Measurements from ENCODE around the gene POMP. TPM values are rescaled to one million over a fixed set of nuclear protein-coding genes. Genes with fewer than 3 reads are reported as not detected.

The POMP gene
- polyA plus RNA-seq, 3 donors, result 28.1 to 96.7 (median 85.3) TPM

DNA sequence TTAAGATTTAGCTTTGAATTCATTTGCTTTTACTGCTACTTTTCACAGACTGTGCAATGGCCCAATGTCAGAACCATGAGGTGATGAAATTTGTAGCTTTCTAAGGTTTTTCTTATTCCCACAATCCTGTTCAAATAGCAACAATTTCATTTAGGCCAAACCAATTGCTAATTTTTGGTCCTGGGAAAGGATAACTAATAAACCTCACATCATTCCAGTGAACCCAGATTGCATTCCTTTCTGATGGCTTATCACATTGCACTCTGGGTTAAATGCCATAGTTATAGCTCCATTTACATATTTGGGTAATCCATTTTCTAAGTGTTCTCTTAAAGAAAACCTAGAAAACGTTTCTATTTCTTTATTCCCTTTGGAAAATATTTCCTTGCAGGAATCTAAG, 22.9 kb upstream of the POMP start:
- no peak overlapping the region for H3K27ac ChIP-seq (ENCODE audit: low read depth, low read length)
- 16 to 35% (median 16%) methylated on average over 1 of the region's 1 CpG for WGBS, 3 donors

DNA sequence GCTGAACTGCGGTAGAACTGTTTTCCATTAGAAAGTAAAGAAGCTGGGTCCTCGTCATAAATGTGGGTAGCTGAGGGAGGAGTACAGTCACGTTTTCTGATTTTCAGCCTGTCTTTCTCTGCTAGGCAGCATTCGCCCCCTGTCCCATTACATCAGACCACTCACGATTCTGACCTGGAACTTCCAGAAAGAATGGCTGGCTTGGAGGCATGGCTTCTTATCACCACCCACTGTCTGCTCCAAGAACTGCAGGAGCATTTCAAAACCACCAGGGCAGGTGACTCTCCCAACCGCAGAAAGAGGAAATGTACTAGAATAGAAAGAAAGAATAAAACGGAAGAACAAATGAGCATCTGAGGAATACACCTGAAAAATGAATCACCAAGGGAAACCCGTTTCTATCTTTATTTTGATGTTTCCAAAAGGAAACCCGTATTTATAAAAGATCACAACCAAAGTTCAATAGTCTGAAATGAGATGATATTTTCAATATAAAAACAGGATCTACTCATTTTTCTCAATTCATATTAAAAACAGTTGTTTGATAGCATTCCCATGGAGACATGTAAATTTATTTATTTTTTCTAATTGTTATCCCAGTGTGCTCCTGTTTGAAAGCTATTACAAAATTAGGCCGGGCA, 22.1 kb upstream of the POMP start:
- no peak overlapping the region for H3K27ac ChIP-seq (ENCODE audit: low read depth, low read length)
- 27 to 37% (median 29%) methylated on average over 10 of the region's 10 CpGs for WGBS, 3 donors

DNA sequence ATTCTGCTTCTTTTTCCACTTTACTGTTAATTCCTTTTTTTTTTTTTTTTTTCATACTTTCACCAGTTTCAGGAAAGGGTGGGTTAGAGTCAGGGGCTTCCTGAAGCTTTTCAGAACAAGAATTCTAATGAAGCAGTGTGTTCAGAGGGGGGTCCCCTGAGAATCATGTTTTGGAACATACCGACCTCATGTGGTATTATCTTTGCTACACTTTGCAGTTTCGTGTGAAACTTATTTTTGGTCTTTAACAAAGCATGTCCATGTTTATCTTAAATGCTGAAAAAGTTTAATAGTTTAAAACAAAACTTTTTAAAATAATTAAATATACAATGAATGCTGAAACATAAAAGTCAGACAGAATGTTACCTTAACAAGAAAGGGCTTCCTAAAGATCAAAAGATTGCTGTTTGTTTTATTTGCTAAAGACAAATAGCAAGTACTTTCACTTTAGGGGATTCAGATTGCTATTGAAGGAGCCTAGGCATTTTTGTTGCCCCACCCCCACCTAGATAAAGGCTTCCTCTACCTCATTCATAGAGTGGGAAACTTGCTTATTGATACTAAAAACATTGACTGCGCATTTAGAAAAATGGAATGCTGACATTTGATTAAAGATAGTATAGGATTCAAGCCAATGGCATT, 21.1 kb upstream of the POMP start:
- H3K27ac ChIP-seq (ENCODE audit: low read depth, low read length), result no peak overlapping the region
- WGBS, 3 donors, result 40 to 46% (median 40%) methylated on average over 3 of the region's 3 CpGs

DNA sequence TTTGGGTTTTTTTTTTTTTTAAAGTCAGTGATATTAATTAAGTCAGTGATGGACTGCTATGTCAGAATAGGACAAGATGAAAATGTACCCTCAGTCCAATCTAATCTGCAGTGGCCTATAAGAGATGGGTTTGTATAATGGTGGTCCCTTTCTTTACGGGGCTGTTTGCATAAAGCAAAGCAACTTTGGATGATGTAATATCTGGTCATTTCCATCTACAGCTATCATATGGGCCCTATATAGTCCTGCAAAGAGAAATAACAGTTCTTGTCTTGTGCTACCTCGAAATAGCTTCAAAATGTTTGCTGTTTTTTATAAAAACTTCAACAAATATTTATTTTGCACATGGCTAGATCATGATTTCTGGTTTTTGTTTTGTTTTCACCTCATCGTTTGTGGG, 20.2 kb upstream of the POMP start:
- H3K27ac ChIP-seq (ENCODE audit: low read depth, low read length), result no peak overlapping the region
- 72 to 85% (median 78%) methylated on average over 3 of the region's 3 CpGs for WGBS, 3 donors

DNA sequence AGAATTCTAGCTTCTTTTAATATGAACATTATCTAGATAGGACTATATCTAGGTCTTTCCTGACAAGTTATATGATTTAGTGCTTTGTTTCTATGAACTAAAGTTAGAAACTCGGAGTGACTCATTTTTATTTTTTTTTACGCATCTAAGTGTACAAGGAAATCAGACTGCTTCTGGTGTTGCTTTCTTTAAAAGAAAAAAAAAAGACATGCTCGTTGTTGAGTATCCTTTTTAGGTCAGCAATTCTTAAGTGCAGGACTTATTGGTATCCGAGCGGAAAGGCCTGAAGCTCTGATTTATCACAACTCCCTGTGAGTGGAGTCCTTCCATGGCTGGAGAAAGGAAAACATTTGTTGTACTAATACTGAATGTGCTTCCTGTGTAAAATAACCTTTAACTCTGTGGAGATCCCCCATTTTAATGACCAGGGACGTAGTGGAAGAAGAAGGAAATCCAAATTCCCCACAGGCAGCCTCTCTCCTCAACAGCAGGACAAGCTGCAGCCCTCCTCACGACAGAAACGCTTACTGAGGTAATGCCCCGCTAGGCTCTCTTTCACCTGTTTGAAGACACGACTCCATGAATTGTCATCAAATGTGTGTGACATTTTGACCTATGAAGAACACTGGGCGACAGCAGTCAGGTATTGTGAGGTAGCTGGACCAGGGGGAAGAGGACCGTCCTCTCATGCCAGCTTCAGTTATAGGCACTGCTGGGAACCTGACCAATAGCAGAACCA, 17.9 kb upstream of the POMP start:
- WGBS, 3 donors, result 48 to 68% (median 61%) methylated on average over 12 of the region's 12 CpGs
- H3K27ac ChIP-seq (ENCODE audit: low read depth, low read length), result no peak overlapping the region

DNA sequence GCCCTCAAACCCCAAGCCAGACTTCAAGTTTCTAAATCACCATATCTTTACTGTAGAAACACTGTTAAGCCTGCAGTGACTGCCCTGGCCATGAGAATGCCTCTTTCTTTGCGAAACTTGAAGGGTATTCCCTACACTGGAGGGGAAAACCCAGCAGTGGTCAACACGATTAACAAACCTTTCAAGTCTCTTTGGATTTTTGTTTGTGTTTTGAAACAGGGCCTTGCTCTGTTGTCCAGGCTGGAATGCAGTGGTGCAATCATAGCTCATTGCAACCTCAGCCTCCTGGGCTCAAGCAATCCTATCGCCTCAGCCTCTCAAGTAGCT, 17.4 kb upstream of the POMP start:
- no peak overlapping the region for H3K27ac ChIP-seq (ENCODE audit: low read depth, low read length)
- 66 to 76% (median 73%) methylated on average over 3 of the region's 3 CpGs for WGBS, 3 donors

DNA sequence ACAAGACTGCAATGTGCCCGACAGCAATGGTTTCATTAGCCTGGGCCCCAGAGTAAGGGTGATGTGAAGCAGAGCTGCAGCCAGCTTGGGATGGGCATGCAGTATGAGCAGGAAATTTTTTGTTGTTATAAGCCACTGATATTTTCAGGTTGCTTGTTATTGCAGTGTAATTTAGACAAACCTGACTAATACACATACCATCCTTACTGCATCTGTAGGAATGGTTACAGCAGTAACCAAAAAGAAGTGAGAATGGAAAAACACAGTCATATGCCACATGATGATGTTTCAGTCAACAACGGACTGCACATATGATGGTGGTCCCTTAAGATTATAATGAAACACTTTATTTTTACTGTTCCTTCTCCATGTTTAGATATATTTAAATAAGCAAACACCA, 8.6 kb upstream of the POMP start:
- 94 to 96% (median 94%) methylated on average over 2 of the region's 2 CpGs for WGBS, 3 donors
- no peak overlapping the region for H3K27ac ChIP-seq (ENCODE audit: low read depth, low read length)

DNA sequence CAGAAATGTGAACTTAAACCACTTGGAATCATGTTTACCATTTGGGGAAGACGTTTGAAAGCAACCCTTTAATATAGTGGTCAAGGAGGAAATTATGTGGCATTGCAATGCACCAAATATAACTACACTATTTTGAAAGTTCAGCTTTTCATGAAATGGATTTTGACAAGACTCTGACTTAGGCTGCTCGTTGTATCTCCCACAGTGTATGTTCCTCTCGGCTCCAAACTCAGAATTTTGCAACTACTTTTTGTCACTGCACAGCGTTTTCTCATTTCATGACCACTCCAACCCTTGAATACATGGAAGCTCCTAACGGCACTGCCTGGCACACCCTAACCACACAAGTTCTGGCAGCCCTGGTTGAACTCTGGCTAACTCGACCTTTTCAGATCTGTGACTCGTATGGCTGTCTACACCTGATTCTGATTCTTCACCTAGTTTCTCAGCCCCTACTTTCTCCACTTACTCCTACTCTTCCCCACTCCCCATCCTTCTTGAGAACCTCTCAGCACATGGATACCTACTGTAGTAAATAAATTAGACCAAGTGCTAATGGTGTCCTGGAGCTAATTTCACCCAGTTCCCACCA, 7.0 kb upstream of the POMP start:
- 56 to 81% (median 67%) methylated on average over 7 of the region's 7 CpGs for WGBS, 3 donors
- H3K27ac ChIP-seq (ENCODE audit: low read depth, low read length), result no peak overlapping the region

DNA sequence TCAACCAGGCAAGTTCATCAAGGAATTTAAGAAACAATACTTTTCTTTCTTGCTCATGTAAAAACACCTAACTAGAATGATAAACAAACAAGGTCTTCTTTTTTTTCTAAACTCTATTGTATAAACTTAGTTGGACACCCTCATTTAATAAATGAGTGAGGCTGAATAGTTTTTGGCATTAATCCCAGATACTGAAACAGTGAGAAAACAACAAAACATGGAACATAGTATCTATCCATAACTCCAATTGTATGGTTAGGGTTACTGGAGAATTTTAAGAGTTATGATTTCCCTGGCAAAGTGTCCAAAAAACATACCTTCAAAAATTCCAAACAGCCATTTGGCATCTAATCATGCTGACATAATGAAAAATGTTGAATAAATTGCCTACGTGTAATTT, 5.8 kb upstream of the POMP start:
- no peak overlapping the region for H3K27ac ChIP-seq (ENCODE audit: low read depth, low read length)
- 42 to 51% (median 49%) methylated on average over 1 of the region's 1 CpG for WGBS, 3 donors

DNA sequence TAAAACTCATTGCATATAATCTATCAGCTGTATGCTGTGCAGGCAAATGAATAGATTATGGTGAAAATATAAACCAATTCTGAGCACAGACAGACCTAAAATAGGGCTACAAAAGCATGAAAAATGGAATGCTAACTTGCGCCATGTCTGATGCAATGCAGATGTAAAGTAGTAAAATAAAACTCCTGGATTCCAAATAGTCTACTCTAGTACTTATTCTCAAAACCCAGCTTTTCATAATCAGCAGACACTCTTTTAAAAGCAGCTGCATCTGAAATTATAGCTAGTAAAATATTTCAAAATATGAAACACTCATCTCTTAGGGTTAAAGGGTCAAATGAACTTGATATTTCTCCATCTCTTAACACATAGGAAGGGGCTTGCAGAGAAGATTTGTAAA, 4.7 kb upstream of the POMP start:
- no peak overlapping the region for H3K27ac ChIP-seq (ENCODE audit: low read depth, low read length)
- 88 to 100% (median 94%) methylated on average over 1 of the region's 1 CpG for WGBS, 3 donors

DNA sequence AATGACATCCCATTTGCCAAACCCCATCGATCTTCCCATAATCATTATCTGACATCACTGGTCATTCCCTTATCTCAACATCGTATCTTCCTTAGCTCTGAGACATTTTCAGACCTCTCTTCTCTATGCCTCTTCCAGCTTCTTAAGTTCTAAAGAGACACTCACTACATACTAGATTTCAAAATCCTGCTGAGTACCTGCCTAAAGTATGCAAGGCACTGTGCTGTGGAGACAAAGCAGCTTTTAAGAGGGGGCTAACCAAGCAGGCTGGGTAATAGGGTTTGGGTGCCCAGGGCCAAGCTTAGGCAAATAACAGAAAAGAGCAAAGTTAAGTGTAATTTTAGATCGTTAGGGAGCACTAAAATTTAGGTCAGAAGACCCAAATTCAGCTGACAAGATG, 3.4 kb upstream of the POMP start:
- WGBS, 3 donors, result 47 to 86% (median 79%) methylated on average over 3 of the region's 3 CpGs

DNA sequence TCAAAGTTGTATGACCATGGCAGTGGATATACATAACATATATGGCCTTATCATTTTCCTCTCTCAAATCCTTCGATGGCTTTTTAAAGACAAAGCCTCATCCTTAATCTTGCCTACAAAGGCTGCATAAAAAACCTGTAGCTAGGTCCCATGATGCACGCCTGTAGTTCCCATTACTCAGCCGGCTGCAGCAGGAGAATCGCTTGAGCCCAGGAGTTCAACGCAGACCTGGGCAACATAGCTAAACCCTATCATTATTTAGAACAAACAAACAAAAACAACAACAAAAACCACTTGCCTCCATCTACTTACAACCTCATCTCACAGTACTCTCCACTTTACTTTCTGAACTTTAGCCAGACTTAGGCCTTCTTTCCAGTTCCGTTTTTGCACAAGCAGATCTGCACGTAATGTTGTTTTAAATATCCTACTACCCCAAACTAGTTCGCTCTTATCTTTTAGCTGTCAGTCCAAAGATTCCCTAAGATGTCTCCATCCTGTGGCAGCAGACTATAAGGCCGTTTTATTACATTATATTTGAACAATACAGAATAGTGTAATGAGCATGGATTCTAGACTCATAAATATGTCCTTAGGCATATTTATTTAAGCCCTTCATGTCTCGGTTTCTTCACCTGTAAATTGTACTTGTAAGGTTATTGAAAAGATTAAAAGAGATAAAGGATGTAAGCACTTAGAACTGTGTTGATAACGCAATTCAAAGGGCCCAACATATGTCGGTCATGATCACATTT, 969 bp upstream of the POMP start:
- 27 to 33% (median 28%) methylated on average over 12 of the region's 12 CpGs for WGBS, 3 donors

More for the DNA sequence above, 3.4 kb upstream of the POMP start:
- H3K27ac ChIP-seq (ENCODE audit: low read depth, low read length), result no peak overlapping the region

DNA sequence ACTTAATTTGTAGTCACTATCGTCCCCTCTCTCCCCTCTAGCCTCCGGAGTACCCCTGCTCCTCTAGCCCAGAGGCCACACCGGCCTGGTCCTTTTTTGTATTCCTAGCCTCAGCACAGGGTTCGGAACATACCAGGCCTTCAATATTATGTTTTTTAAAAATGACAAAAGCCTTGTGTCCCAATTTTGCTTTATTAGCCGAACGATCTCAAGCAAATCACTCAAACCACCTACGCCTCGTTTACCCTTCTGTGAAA, 463 bp upstream of the POMP start:
- H3K27ac ChIP-seq (ENCODE audit: low read depth, low read length), result peak overlapping the region; percentile 32
- 1 to 2% (median 1%) methylated on average over 8 of the region's 8 CpGs for WGBS, 3 donors

More for the DNA sequence above, 969 bp upstream of the POMP start:
- H3K27ac ChIP-seq (ENCODE audit: low read depth, low read length), result peak overlapping the region; percentile 32

DNA sequence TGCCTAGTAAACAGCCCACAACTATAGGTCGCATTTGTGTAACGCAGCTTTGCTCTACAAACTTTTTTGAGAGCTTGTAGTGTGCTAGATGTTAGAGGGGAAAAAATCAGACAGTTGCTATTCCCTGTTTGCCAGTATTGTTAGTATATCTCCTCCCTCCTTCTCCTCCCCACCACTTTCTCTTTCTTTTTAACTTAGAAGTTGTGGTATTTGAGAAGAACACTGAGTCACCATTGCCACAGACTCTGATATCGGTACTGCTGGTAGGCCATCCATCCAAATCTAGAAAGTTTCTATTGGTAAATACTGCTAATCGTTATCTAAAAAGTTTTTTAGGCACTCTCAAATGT, 666 bp downstream of the POMP start:
- H3K27ac ChIP-seq (ENCODE audit: low read depth, low read length), result peak overlapping the region; percentile 30

DNA sequence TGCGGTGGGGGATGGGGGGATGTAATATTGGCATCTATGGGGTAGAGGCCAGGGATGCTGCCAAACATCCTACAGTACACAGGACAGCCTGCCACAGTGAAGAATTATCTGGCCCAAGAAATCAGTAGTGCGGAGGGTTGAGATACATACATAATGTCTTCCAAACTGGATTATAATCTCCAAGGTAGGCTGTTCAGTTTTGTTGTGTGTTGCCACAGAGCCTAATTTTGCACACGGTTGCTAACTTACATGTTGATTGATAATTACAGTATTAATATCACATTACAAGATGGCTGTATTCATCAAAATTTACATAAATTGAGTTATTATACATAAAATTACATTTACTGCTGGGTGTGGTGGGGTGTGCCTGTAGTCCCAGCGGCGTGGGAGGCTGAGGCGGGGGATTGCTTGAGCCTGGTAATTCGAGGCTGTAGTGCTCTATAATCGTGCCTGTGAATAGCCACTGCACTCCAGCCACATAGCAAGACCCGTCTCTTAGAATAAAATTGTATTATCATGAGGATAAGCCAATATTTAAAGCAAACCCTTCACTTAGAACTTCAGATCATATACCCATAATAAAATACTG, 8.1 kb downstream of the POMP start:
- no peak overlapping the region for H3K27ac ChIP-seq (ENCODE audit: low read depth, low read length)
- 87 to 94% (median 92%) methylated on average over 9 of the region's 9 CpGs for WGBS, 3 donors

More for the DNA sequence above, 666 bp downstream of the POMP start:
- 7 to 9% (median 9%) methylated on average over 4 of the region's 4 CpGs for WGBS, 3 donors

DNA sequence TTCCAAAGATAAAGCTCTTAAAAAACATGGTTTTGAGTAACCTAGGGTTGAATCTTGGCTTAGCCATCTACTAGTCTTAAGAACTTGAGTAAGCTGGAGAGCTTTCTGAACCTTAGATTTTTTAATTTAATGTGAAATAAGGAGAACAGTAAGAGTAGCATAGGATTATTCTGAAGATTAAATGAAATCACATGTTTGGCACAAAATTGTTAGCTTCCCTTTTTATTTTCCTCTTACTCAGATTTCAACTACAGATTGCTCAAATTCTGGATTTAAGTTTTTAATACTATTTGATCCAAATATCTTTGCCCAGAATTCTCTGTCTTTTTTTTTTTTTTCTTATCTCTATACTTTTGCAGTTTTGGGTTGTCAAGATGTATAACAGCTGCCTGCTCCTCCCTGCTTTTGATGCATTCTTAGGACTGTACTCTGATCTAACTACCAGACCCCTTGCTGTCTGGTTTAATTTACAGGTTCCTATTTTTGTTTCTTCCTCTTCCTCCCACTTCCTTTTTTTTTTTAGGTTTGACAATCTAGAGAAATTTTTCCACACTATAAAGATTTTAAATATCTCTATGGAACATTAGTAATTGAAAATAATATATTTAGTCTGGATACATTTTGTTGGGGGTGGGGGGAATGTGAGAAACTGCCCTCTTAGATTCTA, 12.3 kb downstream of the POMP start:
- no peak overlapping the region for H3K27ac ChIP-seq (ENCODE audit: low read depth, low read length)

DNA sequence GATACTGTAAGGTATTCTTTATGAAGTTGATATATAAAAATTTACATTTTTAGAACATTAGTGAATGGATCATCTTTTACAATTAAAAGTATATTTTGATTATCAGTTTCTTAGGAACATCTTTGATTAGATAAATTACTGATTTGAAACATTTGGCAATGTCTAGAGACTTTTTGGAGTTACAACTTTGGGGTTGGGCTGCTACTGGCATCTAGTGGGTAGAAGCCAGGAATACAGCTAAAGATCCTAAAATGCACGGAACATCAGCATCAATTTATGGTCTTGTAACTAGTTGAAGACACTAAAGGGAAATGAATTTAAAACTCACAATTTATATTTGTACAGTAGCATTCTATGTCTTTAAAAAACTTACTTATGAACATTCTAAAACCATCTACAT, 19.9 kb downstream of the POMP start:
- WGBS, 3 donors, result 82 to 89% (median 84%) methylated on average over 1 of the region's 1 CpG
- H3K27ac ChIP-seq (ENCODE audit: low read depth, low read length), result no peak overlapping the region

DNA sequence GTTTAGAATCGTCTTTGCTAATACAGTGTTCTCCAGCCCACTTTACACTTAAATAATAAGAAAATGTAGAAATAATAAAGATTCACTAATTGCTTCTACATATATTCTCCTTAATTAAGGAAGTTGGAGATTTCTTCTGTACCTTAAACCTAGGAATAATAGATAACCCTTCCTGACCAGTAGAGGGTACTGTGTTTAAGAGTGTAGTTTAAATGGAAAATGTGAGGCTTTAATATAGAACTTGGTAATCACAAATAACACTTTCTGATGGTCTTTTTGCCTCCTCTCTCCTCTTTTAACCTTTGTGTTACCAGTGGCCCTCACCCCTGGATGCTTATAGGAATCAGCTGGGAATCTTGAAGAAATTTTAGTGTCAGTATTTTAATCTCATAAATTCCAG, 20.7 kb downstream of the POMP start:
- WGBS, 3 donors, result 78 to 93% (median 84%) methylated on average over 1 of the region's 1 CpG
- no peak overlapping the region for H3K27ac ChIP-seq (ENCODE audit: low read depth, low read length)

Data from adipose tissue (tissue), 3 donors.